ENCODE measurements around the gene POMGNT1. TPM values are rescaled to one million over a fixed set of nuclear protein-coding genes. Genes with fewer than 3 reads are reported as not detected.

Gene POMGNT1
- total and polyA plus RNA-seq, 2 of the 13 experiments (the other 11 are each of a cell fraction or from before 2014, with no cell fraction given) = 33.9 to 46.8 TPM

GRCh38 chr1:46183079-46183847 lies 15.0 kb downstream of the POMGNT1 start (continued):
- TF ChIP-seq RBM39 (IDR thresholded peaks at IDR 0.05; ENCODE audit: low read depth, low read length, poor library complexity, severe bottlenecking) = no peak
- no peak for TF ChIP-seq ZSCAN30 (CRISPR knock-in tag; IDR thresholded peaks at IDR 0.05)
- TF ChIP-seq ZNF775 (CRISPR knock-in tag; IDR thresholded peaks at IDR 0.05; ENCODE audit: borderline replicate concordance) = no peak
- no peak for TF ChIP-seq PCBP2 (optimal IDR thresholded peaks at IDR 0.05; ENCODE audit: low read depth, low read length, poor library complexity, severe bottlenecking)
- TF ChIP-seq ZNF546 (CRISPR knock-in tag; conservative IDR thresholded peaks at IDR 0.05) = no peak
- no peak for TF ChIP-seq ZNF407 (CRISPR knock-in tag; IDR thresholded peaks at IDR 0.05; ENCODE audit: not compliant biosample characterization)
- 0 out of 2 replicates have a peak, but pooled peaks have one; percentile 47 for TF ChIP-seq ZGPAT (CRISPR knock-in tag; IDR thresholded peaks at IDR 0.05)
- no peak for TF ChIP-seq SETDB1 (CRISPR knock-in tag; IDR thresholded peaks at IDR 0.05; ENCODE audit: borderline replicate concordance)
- no peak for TF ChIP-seq ZNF24 (IDR thresholded peaks at IDR 0.05)
- no peak for TF ChIP-seq ZC3H13 (CRISPR knock-in tag; IDR thresholded peaks at IDR 0.05)
- no peak for TF ChIP-seq SMAD9 (CRISPR knock-in tag; IDR thresholded peaks at IDR 0.05)
- no peak for TF ChIP-seq CHD4 (IDR thresholded peaks at IDR 0.05; ENCODE audit: borderline replicate concordance, low read length)
- 0 out of 4 replicates have a peak, but pooled peaks of 1 of the 2 experiments have one; percentile 3 for TF ChIP-seq EP300 (IDR thresholded peaks at IDR 0.05; ENCODE audit: low read depth in 2 of 2, low read length in 2 of 2)
- no peak for TF ChIP-seq EP300 (CRISPR knock-in tag; IDR thresholded peaks at IDR 0.05; ENCODE audit: borderline replicate concordance)
- TF ChIP-seq REXO4 (CRISPR knock-in tag; IDR thresholded peaks at IDR 0.05; ENCODE audit: borderline replicate concordance) = no peak
- no peak for TF ChIP-seq ZNF556 (CRISPR knock-in tag; IDR thresholded peaks at IDR 0.05; ENCODE audit: borderline replicate concordance)
- no peak for TF ChIP-seq ZBTB1 (CRISPR knock-in tag; IDR thresholded peaks at IDR 0.05; ENCODE audit: borderline replicate concordance)
- 0 out of 2 replicates have a peak, but pooled peaks have one; percentile 15 for TF ChIP-seq MEF2D (CRISPR knock-in tag; IDR thresholded peaks at IDR 0.05)
- TF ChIP-seq MAFF (IDR thresholded peaks at IDR 0.05; ENCODE audit: low read depth, low read length) = no peak
- TF ChIP-seq MEIS1 (CRISPR knock-in tag; IDR thresholded peaks at IDR 0.05; ENCODE audit: borderline replicate concordance) = no peak

Data from HepG2 (cell line).